Trophoblast cell (in vitro differentiated cells and primary cell): Measurements from ENCODE around the gene HAO2.

Experiments used
- DNase-seq, 2 donors: peaks; one replicate each; pipeline ENCODE4 v3.0.0-alpha.2; 2016
- H2AFZ ChIP-seq: 2 replicates; pipeline ENCODE4 v1.6.1; 2013; ENCODE audit warnings: low read length, moderate library complexity, mild to moderate bottlenecking; ENCODE audit not compliant: insufficient read depth, poor library complexity
- H2AK5ac ChIP-seq: 2 replicates; pipeline ENCODE4 v1.6.1; 2013; ENCODE audit warnings: mild to moderate bottlenecking, low read length
- H2BK120ac ChIP-seq: 2 replicates; pipeline ENCODE4 v1.6.1; 2013; ENCODE audit warnings: low read length, mild to moderate bottlenecking, moderate library complexity; ENCODE audit not compliant: insufficient read depth, poor library complexity
- H2BK12ac ChIP-seq: 2 replicates; pipeline ENCODE4 v1.6.1; 2013; ENCODE audit warnings: mild to moderate bottlenecking, low read length, moderate library complexity
- H2BK5ac ChIP-seq: 2 replicates; pipeline ENCODE4 v1.6.1; 2013; ENCODE audit warnings: low read length, low read depth, moderate library complexity, mild to moderate bottlenecking; ENCODE audit not compliant: poor library complexity
- H3K14ac ChIP-seq: 2 replicates; pipeline ENCODE4 v1.6.1; 2013; ENCODE audit warnings: mild to moderate bottlenecking, low read length
- H3K18ac ChIP-seq: 2 replicates; pipeline ENCODE4 v1.6.1; 2013; ENCODE audit warnings: mild to moderate bottlenecking, low read length
- H3K23ac ChIP-seq: 2 replicates; pipeline ENCODE4 v1.6.1; 2013; ENCODE audit warnings: low read length
- H3K27ac ChIP-seq: 2 replicates; pipeline ENCODE4 v1.5.1; 2013; ENCODE audit warnings: low read depth, mild to moderate bottlenecking, inconsistent platforms, low read length, moderate library complexity
- H3K27me3 ChIP-seq: 2 replicates; pipeline ENCODE4 v1.6.1; 2013; ENCODE audit warnings: inconsistent platforms, mild to moderate bottlenecking, low read length, moderate library complexity; ENCODE audit not compliant: insufficient read depth
- H3K36me3 ChIP-seq, 2 experiments: 1 replicate in 1 of 2; 2 replicates in 1 of 2; pipeline ENCODE4 v1.6.1; 2013; ENCODE audit warnings: low read length in 2 of 2, mild to moderate bottlenecking in 2 of 2, moderate library complexity in 1 of 2; ENCODE audit not compliant: insufficient read depth in 2 of 2, control insufficient read depth in 1 of 2
- H3K4ac ChIP-seq: 2 replicates; pipeline ENCODE4 v1.6.1; 2013; ENCODE audit warnings: low read depth, mild to moderate bottlenecking, low read length, moderate library complexity
- H3K4me1 ChIP-seq, 2 experiments: 1 replicate in 1 of 2; 2 replicates in 1 of 2; pipeline ENCODE4 v1.6.1; 2013; ENCODE audit warnings: low read length in 2 of 2, mild to moderate bottlenecking in 2 of 2, moderate library complexity in 1 of 2; ENCODE audit not compliant: insufficient read depth in 2 of 2, control insufficient read depth in 1 of 2
- H3K4me2 ChIP-seq: 2 replicates; pipeline ENCODE4 v1.6.1; 2013; ENCODE audit warnings: inconsistent platforms, mild to moderate bottlenecking, low read length, moderate library complexity
- H3K4me3 ChIP-seq: 2 replicates; pipeline ENCODE4 v1.5.1; 2013; ENCODE audit warnings: mild to moderate bottlenecking, low read depth, low read length, inconsistent platforms
- H3K79me1 ChIP-seq: one replicate; pipeline ENCODE4 v1.6.1; 2013; ENCODE audit warnings: low read length
- H3K79me2 ChIP-seq: 2 replicates; pipeline ENCODE4 v1.6.1; 2013; ENCODE audit warnings: low read length, mild to moderate bottlenecking; ENCODE audit not compliant: control insufficient read depth, insufficient read depth, poor library complexity
- H3K9ac ChIP-seq: 2 replicates; pipeline ENCODE4 v1.6.1; 2013; ENCODE audit warnings: mild to moderate bottlenecking, low read length
- H3K9me3 ChIP-seq: 2 replicates; pipeline ENCODE4 v1.6.1; 2013; ENCODE audit warnings: low read depth, mild to moderate bottlenecking, control low read depth, inconsistent platforms, low read length; ENCODE audit not compliant: insufficient read depth
- H4K12ac ChIP-seq: 2 replicates; pipeline ENCODE4 v1.6.1; 2013; ENCODE audit warnings: low read depth, mild to moderate bottlenecking, low read length, moderate library complexity
- H4K8ac ChIP-seq: 2 replicates; pipeline ENCODE4 v1.6.1; 2013; ENCODE audit warnings: low read depth, mild to moderate bottlenecking, low read length, moderate library complexity
- H4K91ac ChIP-seq: one replicate; pipeline ENCODE4 v1.6.1; 2013; ENCODE audit warnings: low read depth, mild to moderate bottlenecking, low read length, moderate library complexity
- WGBS: extraction: QIAGEN DNeasy Blood & Tissue Kit; methylation state at CpG from one replicate; pipeline ENCODE4 v1.1.7; 2013; ENCODE audit warnings: missing lambda C conversion rate; ENCODE audit not compliant: insufficient read length, insufficient coverage; ENCODE audit errors: extremely low coverage; 5-methylcytosine and 5-hydroxymethylcytosine counted together

The HAO2 gene

GRCh38 chr1:119353836-119354235 is 14.7 kb upstream of the HAO2 start:
- no peak overlapping the region for H3K4ac ChIP-seq
- no peaks in the 10 kb centered on the region for H3K4me1 ChIP-seq
- no peaks in the 10 kb centered on the region for H3K79me2 ChIP-seq
- no peak overlapping the region for H3K23ac ChIP-seq
- H3K14ac ChIP-seq: no peak overlapping the region
- no peak for DNase-seq
- no peaks in the 10 kb centered on the region for H3K9me3 ChIP-seq
- no peak overlapping the region for H3K27ac ChIP-seq
- H2BK120ac ChIP-seq: no peak overlapping the region
- H3K9ac ChIP-seq: no peak overlapping the region
- no peak overlapping the region for H2AK5ac ChIP-seq
- H2BK5ac ChIP-seq: no peak overlapping the region
- 100% methylated on average over 1 of the region's 3 CpGs for WGBS
- no peaks in the 10 kb centered on the region for H3K36me3 ChIP-seq
- H3K79me1 ChIP-seq: no peaks in the 10 kb centered on the region
- no peak overlapping the region for H3K4me2 ChIP-seq
- H2BK12ac ChIP-seq: no peak overlapping the region
- no peak overlapping the region for H3K4me3 ChIP-seq
- H3K27me3 ChIP-seq: no peaks in the 10 kb centered on the region
- H2AFZ ChIP-seq: no peak overlapping the region
- no peak overlapping the region for H4K91ac ChIP-seq
- no peak overlapping the region for H4K8ac ChIP-seq
- no peak overlapping the region for H4K12ac ChIP-seq
- H3K18ac ChIP-seq: no peak overlapping the region

- Histone ChIP-seq H2AFZ (no peak overlapping the region), H3K27me3 (no peaks in the 10 kb centered on the region), H3K79me2 (no peaks in the 10 kb centered on the region), H2BK12ac (no peak overlapping the region), H3K4me1 (no peaks in the 10 kb centered on the region), H3K36me3 (no peaks in the 10 kb centered on the region), H3K18ac (no peak overlapping the region), H3K4ac (no peak overlapping the region), H4K8ac (no peak overlapping the region), H4K91ac (no peak overlapping the region), H3K79me1 (no peaks in the 10 kb centered on the region), H2BK120ac (no peak overlapping the region), H3K27ac (no peak overlapping the region), H3K9ac (no peak overlapping the region), H3K14ac (no peak overlapping the region), H2BK5ac (no peak overlapping the region), H4K12ac (no peak overlapping the region), H3K4me3 (no peak overlapping the region), H3K9me3 (no peaks in the 10 kb centered on the region), H3K23ac (no peak overlapping the region), H3K4me2 (no peak overlapping the region), H2AK5ac (no peak overlapping the region)
- no peak for DNase-seq
- no CpG with 5 or more reads among the region's 4 CpGs for WGBS
Observed at GRCh38 chr1:119358636-119359035, 9.9 kb upstream of the HAO2 start.

GRCh38 chr1:119359730-119360129 is 8.9 kb upstream of the HAO2 start:
- H4K91ac ChIP-seq: no peak overlapping the region
- no peak overlapping the region for H3K14ac ChIP-seq
- H3K27me3 ChIP-seq: no peaks in the 10 kb centered on the region
- no peaks in the 10 kb centered on the region for H3K36me3 ChIP-seq
- no peak overlapping the region for H2AK5ac ChIP-seq
- no peak overlapping the region for H2BK12ac ChIP-seq
- H3K23ac ChIP-seq: no peak overlapping the region
- no peak overlapping the region for H3K9ac ChIP-seq
- H3K4ac ChIP-seq: no peak overlapping the region
- no peaks in the 10 kb centered on the region for H3K4me1 ChIP-seq
- no peak overlapping the region for H3K27ac ChIP-seq
- no peak overlapping the region for H4K8ac ChIP-seq
- H4K12ac ChIP-seq: no peak overlapping the region
- WGBS: no CpG with 5 or more reads among the region's 4 CpGs
- no peak for DNase-seq
- H3K79me2 ChIP-seq: no peaks in the 10 kb centered on the region
- no peaks in the 10 kb centered on the region for H3K79me1 ChIP-seq
- H3K4me3 ChIP-seq: no peak overlapping the region
- no peak overlapping the region for H2AFZ ChIP-seq
- no peak overlapping the region for H3K18ac ChIP-seq
- no peak overlapping the region for H2BK5ac ChIP-seq
- H2BK120ac ChIP-seq: no peak overlapping the region
- H3K4me2 ChIP-seq: no peak overlapping the region
- no peaks in the 10 kb centered on the region for H3K9me3 ChIP-seq

GRCh38 chr1:119361205-119361604 is 7.4 kb upstream of the HAO2 start:
- no peaks in the 10 kb centered on the region for H3K79me2 ChIP-seq
- H3K18ac ChIP-seq: no peak overlapping the region
- no peaks in the 10 kb centered on the region for H3K36me3 ChIP-seq
- H3K79me1 ChIP-seq: no peaks in the 10 kb centered on the region
- H3K9me3 ChIP-seq: no peaks in the 10 kb centered on the region
- no peak overlapping the region for H3K27ac ChIP-seq
- no peak overlapping the region for H3K14ac ChIP-seq
- H2AFZ ChIP-seq: no peak overlapping the region
- DNase-seq: no peak
- no peak overlapping the region for H4K91ac ChIP-seq
- no peak overlapping the region for H3K9ac ChIP-seq
- H2BK5ac ChIP-seq: no peak overlapping the region
- H2AK5ac ChIP-seq: no peak overlapping the region
- no peak overlapping the region for H3K4me3 ChIP-seq
- no peak overlapping the region for H2BK12ac ChIP-seq
- no peaks in the 10 kb centered on the region for H3K4me1 ChIP-seq
- no peak overlapping the region for H3K4me2 ChIP-seq
- no peak overlapping the region for H3K4ac ChIP-seq
- H3K23ac ChIP-seq: no peak overlapping the region
- H2BK120ac ChIP-seq: no peak overlapping the region
- no peaks in the 10 kb centered on the region for H3K27me3 ChIP-seq
- no peak overlapping the region for H4K8ac ChIP-seq
- H4K12ac ChIP-seq: no peak overlapping the region
- WGBS: no CpG with 5 or more reads among the region's 1 CpG
